GM12872 (cell line): ENCODE results near the gene CBLB.

Source experiments
- TF ChIP-seq, protein P1 (sequence below): IDR thresholded peaks from 3 replicates; pipeline ENCODE4 v1.5.1; 2011; ENCODE audit warnings: low read depth, mild to moderate bottlenecking, low read length, moderate library complexity; ENCODE audit not compliant: insufficient read depth

The CBLB gene

DNA sequence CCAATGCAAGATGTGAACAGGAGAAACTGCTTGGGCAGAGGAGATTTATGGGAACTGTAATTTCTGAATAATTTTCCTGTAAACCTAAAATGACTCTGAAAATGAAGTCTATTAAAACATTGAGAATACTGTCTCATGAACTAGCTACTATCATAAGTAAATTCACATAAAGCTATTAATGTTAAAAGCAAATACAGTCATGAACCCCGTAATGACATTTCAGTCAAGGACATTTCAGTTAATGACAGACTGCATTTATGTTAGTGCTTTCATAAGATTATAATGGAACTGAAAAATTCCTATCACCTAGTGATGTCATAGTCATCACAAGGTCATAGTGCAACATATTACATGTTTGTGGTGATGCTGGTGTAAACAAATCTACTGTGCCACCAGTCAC is 17.2 kb downstream of the CBLB start:
- TF ChIP-seq, protein P1, sequence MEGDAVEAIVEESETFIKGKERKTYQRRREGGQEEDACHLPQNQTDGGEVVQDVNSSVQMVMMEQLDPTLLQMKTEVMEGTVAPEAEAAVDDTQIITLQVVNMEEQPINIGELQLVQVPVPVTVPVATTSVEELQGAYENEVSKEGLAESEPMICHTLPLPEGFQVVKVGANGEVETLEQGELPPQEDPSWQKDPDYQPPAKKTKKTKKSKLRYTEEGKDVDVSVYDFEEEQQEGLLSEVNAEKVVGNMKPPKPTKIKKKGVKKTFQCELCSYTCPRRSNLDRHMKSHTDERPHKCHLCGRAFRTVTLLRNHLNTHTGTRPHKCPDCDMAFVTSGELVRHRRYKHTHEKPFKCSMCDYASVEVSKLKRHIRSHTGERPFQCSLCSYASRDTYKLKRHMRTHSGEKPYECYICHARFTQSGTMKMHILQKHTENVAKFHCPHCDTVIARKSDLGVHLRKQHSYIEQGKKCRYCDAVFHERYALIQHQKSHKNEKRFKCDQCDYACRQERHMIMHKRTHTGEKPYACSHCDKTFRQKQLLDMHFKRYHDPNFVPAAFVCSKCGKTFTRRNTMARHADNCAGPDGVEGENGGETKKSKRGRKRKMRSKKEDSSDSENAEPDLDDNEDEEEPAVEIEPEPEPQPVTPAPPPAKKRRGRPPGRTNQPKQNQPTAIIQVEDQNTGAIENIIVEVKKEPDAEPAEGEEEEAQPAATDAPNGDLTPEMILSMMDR = no peak

DNA sequence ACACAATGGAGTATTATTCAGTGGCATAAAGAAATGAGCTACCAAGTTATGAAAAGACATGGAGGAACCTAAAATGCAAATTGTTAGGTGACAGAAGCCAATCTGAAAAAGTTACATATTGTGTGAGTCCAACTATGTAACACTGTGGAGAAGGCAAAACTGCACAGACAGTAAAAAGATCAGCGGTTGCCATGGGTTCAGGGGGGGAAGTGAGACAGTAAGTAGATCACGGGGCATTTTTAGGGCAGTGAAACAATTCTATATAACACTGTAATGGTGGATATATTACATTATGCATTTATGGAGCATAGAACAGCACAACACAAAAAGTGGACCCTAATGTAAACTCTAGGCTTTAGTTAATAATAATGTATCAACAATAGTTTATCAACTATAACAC is 17.6 kb downstream of the CBLB start:
- TF ChIP-seq, protein P1 = no peak

DNA sequence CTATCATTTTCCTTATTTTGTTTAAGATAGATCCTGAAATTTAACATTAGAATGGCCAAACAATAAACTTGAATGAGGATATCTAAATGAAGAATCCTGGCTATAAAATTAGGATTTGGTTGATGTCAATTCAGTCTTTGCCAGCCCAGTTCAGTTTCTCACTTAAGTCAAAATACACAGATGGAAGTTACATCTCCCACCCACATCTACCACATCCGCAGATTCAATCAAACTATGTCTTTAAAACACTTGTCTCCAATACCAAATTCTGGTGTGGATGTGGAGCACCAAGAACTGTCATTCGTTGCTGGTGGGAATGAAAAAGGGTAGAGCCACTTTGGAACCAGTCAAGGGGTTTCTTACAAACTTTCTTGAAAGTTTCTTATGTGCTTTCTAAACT is 18.2 kb downstream of the CBLB start:
- TF ChIP-seq, protein P1 = no peak

DNA sequence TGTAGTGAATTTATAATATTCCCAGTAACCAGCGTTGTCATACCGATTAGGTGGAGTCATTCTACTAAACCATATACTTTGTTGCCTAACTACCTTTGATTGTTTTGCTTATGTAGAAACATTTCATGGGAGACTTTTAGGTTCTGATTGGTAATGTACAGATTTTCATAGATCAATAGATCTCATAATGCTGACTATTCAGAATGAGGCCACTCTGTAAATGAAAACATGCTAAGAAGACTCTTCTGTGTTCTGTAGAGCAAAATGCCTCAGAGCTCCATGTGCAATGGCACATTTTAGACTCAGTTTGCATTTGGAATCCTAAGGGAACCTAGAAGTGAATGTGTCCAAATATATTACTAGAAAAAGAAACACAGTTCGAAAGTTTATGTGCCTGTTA is 20.0 kb downstream of the CBLB start:
- TF ChIP-seq, protein P1 = no peak

DNA sequence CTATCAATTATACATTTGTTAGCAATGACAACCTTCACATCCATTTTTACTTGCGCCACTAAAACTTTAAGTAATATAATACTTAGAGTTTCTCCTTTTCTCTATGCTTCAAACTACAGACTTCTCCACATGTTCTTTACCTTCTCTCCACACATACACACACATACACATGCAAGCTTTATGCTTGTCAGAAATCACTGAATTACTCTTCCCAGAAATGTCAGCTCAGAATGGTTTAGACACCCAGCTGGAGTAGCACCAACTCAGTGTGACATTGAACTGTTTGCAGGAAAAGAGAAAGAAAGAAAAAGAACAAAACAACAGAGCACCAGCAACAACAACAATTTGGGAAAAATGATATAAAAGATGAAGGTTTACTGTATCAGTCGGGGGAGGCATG is 20.9 kb downstream of the CBLB start:
- TF ChIP-seq, protein P1 = no peak

DNA sequence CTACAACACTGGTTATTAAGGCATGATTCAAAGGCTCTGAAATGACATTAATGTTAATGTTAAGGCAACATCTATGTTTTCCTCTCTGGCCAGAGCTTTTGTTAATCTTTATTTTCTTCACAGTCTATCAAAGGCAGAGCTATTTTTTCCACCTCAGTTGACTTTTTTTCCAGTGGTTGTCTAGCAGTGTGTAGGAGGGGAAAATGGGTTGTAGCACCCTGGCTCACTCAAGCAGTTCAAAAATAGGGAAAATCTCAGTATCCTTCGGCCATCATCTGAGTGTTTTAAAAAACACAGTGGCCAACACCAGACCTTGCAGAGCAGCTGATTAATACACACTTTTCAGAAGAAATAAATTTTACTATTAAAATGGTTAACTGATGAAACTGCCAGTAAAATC is 21.4 kb downstream of the CBLB start:
- TF ChIP-seq, protein P1 = no peak

DNA sequence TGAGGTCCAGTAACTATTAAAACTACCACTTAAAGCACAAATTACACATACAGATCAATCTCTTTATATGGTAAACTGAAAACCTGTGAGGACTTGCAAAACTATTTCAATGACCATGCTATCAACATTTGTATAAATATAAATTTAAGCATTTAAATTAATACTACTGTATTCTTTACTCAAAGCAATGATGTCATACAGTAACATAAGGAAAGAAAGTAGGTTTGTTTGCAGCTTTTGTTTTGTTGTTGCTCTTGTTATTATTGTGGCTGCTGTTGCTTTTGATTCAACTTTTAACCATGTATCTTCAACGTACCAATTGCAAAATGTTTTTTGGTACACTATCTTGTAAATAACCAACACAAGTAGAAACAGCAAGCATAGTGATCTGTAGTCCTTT is 22.0 kb downstream of the CBLB start:
- TF ChIP-seq, protein P1 = no peak

DNA sequence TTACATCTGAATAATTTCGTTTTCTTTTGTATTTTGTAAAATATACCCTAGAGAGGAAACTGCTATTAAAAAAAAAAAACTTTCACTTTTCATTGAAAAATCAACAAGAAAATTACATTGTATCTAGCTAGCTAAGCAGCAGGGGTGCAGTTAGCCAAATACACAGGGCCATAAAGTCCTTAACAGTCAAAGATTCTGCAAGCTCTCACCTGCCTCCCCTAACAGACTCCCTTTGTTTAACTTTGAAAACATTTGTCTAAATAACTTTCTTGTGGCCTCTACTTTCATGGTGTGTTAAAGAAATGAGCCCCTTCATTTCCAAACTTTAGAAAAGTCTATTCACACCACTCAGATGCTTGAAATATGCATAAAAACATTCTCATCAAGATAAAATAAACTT is 23.3 kb downstream of the CBLB start:
- TF ChIP-seq, protein P1 = no peak
